DLD1 (cell line): ENCODE measurements around the gene PALM2AKAP2.

Experiments used
- in situ Hi-C: cut with HindIII; loops from 2 replicates; pipeline ENCODE4 v1.10.0; 2017; ENCODE audit warnings: low sequenced_read_pairs

Gene PALM2AKAP2

DNA sequence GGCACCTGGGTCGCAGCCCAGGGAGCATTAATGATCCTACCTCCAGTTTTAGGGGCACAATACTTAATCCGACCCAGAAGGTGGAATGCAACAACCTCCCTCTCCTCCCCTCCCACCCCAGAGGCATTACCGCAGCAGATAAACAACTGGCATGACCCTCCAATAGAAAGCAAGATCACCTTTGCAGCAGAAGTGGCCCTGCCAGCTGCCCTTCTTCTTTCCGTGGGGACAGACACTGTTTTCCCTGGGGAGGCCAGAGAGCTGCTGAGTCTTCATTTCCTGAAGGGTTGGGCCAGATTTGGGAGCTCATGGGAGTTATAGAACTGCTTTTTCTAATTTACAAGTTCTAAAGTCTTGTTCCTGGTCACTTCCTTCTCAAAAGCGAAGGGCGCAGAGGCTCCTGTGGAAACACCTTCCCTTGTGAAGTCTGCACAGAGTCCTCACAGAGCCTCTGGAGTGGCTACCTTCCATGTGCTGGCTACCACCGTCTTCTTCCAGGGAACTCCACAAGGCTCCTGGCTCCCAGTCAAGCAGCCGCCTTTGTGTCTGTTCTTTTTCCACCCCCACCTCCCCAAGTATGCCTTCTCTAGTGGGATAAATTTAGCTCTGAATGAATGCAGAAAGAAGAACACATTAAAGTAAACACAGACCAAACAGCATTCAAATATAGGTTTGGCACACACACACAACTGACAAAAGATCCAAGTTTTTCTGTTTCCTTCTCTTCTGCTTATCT is 8.0 kb upstream of the PALM2AKAP2 start:
- in situ Hi-C loops = no loop called here

DNA sequence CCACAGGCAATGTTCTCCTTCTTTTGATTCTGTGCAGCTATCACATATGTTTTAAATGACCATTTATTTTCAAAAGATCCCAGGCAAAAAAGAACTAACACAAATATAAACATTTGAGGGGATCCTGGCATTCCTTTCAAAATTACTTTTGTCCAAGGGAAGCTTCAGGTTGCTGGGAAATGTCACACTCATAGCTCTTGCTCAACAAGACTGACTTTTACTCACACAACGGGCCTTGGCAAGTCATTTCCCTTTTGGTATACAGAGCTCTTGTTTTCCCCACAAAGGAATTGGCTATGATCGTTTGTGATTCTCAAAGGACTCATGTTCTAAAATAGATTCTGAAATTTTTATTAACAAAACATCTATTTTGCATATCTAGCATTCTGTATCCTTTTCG is 4.5 kb upstream of the PALM2AKAP2 start:
- in situ Hi-C loops = no loop called here

GRCh38 chr9:109776391-109776790 is 3.6 kb upstream of the PALM2AKAP2 start:
- in situ Hi-C loops = no loop called here

- in situ Hi-C loops = no loop called here
Measured at GRCh38 chr9:109780453-109781033, 545 bp downstream of the PALM2AKAP2 start.

DNA sequence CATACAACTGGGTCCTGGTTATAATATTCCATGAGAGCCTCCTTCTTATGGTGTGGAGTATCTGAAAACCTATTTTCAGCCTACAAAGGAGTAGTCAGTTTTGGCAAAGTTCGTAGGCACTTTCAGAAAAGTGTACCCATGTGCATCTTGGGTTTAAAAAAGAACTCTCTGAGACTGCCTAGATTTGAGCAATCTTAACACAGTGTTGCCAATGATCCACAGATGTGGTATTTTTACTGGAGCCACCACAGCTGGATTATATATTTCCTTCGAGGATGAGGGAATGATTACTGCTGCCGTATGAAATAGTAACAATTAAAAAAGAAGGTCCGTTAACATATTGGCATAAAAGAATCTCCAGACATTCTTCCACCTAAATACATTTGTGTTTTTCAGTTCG is 1.1 kb downstream of the PALM2AKAP2 start:
- in situ Hi-C loops = no loop called here

DNA sequence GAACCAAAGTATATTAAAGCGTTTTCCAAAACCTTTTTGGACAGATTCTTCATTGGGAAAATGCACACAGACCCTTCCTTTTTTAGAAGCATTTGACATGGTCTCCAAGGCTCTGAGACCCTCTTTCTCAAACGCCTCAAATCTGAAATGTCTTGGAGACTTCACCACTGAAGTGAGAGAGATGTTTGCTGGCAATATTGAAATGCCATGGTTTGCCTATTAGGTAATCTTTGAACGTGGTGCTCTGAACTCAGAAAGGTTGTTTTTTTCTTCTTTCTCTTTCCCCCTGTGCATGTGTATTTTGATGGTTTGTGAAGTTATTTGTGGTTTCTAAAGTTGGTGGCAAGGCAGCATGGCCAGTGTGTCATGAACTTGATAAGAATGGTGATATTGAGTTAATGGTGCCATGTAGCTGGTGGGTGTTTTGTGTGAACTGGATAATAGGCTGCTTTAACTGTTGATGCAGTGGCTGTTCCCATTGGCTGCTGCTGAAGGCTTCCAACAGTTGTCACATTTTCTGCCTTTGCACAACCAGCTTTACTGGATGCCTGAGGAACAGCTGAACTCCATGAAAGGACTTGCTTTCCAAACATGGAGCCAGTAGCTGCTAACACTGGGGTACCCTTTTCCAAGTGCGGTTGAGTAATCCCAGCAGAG is 1.7 kb downstream of the PALM2AKAP2 start:
- in situ Hi-C loops = no loop called here

DNA sequence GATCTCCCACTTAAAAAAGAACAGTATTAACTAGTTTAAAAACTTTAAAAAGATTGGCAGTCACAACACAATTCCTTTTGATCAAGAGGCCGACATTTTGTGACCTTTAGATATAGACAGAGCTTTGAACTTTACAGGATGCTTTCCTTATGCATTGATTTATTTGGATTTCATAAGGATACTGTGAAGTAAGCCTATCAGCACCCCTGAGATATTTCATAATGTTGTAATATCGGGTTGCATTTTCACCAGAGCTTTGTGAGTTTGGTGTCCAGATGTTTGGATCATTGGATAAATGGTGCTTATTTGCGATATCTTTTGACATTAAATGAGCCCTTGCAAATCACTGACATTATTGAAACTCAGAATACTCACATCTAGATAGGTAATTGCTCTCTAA is 7.7 kb downstream of the PALM2AKAP2 start:
- in situ Hi-C loops = no loop called here

DNA sequence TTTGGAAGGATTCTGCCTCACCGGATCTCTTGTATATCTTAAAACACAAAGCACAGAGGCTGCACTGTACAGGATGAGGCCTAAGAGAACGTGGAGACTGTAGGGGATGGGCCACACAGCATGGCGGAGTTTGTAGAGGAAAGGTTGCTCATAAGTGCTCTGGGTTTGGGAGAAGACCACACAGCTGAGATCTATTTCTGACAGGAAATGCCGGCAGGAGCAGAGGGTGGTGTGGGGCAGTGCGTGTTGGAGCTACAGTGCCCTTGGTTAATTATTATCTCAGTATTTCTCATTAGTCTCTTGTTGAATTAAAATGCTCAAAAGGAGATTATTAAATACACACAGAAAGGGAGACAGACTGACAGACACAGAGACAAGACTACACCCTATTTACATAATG is 9.6 kb downstream of the PALM2AKAP2 start:
- in situ Hi-C loops = no loop called here

DNA sequence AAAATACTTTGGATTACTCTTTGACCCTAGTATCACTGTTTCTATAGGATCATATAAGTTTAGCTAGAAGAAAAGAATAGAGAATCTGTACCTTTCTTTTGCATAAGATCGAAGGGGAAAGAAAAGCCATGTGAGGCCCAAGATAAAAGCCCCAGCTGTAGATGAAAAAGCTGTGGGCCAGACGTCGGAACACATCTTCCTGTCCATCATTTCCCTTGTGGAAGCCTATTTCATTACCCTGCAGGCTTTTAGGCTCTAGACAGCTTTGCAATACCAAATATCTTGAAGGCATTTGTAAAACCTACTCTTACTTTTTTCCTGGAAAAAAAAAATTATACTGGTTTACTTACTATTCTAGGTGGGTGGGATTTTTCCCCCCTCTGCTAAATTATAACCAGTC is 10.0 kb downstream of the PALM2AKAP2 start:
- in situ Hi-C loops = loop anchor here (10.0 kb wide), 1 partner anchor 65 kb away; no protein-coding TSS in a partner anchor

GRCh38 chr9:109791003-109791677 is 11.1 kb downstream of the PALM2AKAP2 start:
- in situ Hi-C loops = loop anchor here (10.0 kb wide), 1 partner anchor 66 kb away; no protein-coding TSS in a partner anchor

DNA sequence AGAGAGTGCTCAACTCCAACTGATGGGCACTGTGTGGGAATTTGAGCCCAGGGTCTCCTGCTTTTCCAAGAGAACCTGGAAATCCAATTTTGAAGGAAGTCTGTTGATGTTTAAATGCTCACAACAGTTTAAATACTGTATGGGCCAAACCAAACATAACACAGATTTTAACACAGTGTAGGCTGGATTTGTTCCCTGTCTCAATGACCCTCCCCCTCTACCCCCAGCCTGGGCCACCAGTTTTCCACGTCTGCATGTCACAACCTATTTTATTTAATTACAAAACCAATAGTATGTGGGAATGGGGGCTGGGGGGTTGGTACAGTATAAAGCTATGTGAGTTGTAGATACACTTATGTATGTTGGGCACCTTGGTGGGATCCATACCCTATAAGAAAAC is 11.7 kb downstream of the PALM2AKAP2 start:
- in situ Hi-C loops = loop anchor here (10.0 kb wide), 1 partner anchor 67 kb away; no protein-coding TSS in a partner anchor

DNA sequence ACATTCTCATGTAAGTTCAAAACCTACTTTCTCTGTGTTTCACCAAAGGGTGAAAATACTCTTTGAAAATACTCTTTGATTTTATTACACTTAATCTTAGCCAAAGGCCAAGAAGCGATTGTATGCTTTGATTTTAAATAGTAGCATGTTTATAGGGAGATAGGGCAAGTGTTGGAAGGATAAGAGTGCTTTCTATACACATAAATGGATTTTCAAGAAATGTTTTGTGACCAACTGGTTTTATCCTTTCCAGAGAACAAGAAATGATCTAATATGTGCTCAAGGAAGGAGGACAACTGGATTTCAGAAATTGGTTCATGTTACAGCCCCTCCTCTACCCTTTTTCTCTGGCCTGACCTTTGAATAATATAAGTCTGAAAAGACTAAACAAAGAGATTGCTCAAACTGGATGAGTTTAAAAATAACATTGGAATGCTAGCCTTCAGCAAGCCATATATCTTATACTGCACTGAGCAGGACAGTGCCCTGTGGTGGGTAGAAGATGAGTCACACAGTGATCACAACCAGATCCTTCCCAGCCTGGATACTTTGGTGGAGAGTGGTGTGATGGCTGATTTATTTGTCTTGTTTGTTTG is 13.1 kb downstream of the PALM2AKAP2 start:
- in situ Hi-C loops = loop anchor here (10.0 kb wide), 1 partner anchor 68 kb away; no protein-coding TSS in a partner anchor

DNA sequence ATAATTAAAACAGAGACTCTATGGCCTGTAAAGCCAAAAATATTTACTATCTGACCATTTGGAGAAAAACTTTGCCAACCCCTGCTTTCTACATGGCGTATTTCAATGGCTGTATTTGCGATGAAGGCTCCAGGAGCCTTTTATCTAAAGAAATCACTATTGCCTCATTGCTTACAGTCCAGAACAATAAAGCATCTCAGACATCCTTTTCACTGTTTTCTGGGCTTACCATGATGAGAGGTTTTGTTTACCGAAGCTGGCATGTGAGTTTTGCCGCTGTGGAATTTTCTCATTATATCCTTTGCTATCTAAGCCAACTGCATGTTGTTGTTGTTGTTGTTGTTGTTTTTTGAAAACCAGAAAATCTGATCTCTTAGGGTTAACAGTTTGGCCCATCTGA is 13.9 kb downstream of the PALM2AKAP2 start:
- in situ Hi-C loops = loop anchor here (10.0 kb wide), 1 partner anchor 69 kb away; no protein-coding TSS in a partner anchor

GRCh38 chr9:109794361-109795012 is 14.5 kb downstream of the PALM2AKAP2 start:
- in situ Hi-C loops = loop anchor here (10.0 kb wide), 1 partner anchor 70 kb away; no protein-coding TSS in a partner anchor

GRCh38 chr9:109795613-109796012 is 15.6 kb downstream of the PALM2AKAP2 start:
- in situ Hi-C loops = loop anchor here (10.0 kb wide), 1 partner anchor 71 kb away; no protein-coding TSS in a partner anchor

DNA sequence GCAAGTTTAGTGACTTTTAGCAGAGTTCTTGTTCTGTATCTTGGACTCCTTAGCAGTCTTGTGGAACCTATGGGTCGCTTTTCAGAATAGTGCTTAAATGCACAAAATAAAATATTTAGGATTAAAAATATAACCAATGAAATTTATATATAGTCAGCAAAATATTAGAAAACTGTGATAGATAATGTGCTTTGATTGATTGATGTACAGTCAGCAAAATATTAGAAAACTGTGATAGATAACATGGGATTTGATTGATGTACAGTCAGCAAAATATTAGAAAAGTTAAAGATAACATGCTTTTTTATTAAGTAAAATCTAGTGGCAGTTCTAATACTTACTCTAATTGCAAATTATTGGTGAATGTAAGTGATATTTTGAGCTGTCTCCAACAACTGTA is 16.1 kb downstream of the PALM2AKAP2 start:
- in situ Hi-C loops = loop anchor here (10.0 kb wide), 1 partner anchor 71 kb away; no protein-coding TSS in a partner anchor

DNA sequence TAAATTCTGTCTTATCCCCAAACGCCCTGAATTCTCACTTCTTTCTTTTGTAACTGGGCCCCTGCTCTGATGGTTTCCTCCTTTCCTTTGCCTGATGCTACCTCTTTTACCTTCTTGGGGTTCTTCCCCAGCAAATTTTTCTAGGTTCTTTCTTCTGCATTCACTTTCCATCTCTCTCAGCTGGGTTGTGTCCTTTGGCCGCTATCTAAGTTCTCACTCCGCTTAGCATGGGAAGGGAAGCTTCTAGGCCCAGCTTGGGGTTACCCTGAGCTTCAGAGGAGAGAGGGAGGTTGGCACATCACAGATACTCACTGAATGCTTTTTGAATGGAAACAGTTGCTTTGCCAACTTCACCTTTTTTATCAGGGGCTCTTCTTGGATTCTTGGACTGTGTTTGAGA is 17.0 kb downstream of the PALM2AKAP2 start:
- in situ Hi-C loops = loop anchor here (10.0 kb wide), 1 partner anchor 72 kb away; no protein-coding TSS in a partner anchor

- in situ Hi-C loops = loop anchor here (10.0 kb wide), 1 partner anchor 73 kb away; no protein-coding TSS in a partner anchor
Measured at GRCh38 chr9:109797509-109797908, 17.5 kb downstream of the PALM2AKAP2 start.

- in situ Hi-C loops = loop anchor here (10.0 kb wide), 1 partner anchor 74 kb away; no protein-coding TSS in a partner anchor
Measured at GRCh38 chr9:109799141-109799540, 19.1 kb downstream of the PALM2AKAP2 start.

- in situ Hi-C loops = loop anchor here (10.0 kb wide), 1 partner anchor 75 kb away; no protein-coding TSS in a partner anchor
Measured at GRCh38 chr9:109799792-109800191, 19.8 kb downstream of the PALM2AKAP2 start.
